ENCODE data around the gene CNOT4.
A peak's percentile ranks its signal among the peaks of the same experiment; 100 is the strongest.

The CNOT4 gene

GRCh38 chr7:135366843-135367508 lies 142.9 kb downstream of the CNOT4 start:
- TF ChIP-seq CTCF (conservative IDR thresholded peaks at IDR 0.05; ENCODE audit: low read depth, low read length), result no peak
- Histone ChIP-seq H3K4me1 (ENCODE audit: low read depth, poor library complexity, severe bottlenecking) (no peaks in the 10 kb centered on the region), H2AFZ (ENCODE audit: low read depth) (no peak overlapping the region)

DNA sequence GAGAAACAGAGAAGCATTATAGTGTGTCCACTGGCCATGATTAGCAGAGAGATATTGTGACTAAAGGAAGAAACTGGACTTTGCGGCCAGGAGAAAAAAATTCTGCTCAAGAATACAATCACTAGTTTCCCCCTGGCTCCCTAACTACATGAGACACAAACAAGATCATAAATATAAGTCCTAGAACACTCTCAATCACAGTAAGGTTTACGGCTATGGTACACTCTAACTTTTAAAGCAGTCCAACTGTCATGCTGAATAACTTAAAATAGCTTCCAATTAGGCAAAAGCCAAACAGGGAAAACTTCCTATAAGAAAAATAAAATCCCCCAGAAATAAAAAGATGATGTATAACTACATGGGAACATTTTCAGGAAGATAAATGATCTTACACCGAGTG lies 144.2 kb downstream of the CNOT4 start:
- H3K4me3 ChIP-seq (IDR thresholded peaks at IDR 0.05; ENCODE audit: insufficient read depth, low read depth, low read length), result no peak overlapping the region
- no peaks in the 10 kb centered on the region for H4K20me1 ChIP-seq (ENCODE audit: insufficient read depth)
- no peaks in the 10 kb centered on the region for H3K36me3 ChIP-seq (ENCODE audit: insufficient read depth)
- H3K4me1 ChIP-seq (ENCODE audit: low read depth, poor library complexity, severe bottlenecking), result no peaks in the 10 kb centered on the region
- no peak overlapping the region for H3K9ac ChIP-seq
- no peaks in the 10 kb centered on the region for H3K79me2 ChIP-seq (ENCODE audit: insufficient read depth, low read depth)
- no peaks in the 10 kb centered on the region for H3K27me3 ChIP-seq (ENCODE audit: insufficient read depth, low read depth)
- H3K4me2 ChIP-seq, result no peak overlapping the region
- no peak overlapping the region for H3K27ac ChIP-seq
- TF ChIP-seq CTCF (conservative IDR thresholded peaks at IDR 0.05; ENCODE audit: low read depth, low read length), result no peak
- H2AFZ ChIP-seq (ENCODE audit: low read depth), result no peak overlapping the region

More at GRCh38 chr7:135366843-135367508, 142.9 kb downstream of the CNOT4 start:
- Histone ChIP-seq H3K36me3 (ENCODE audit: insufficient read depth) (no peaks in the 10 kb centered on the region), H4K20me1 (ENCODE audit: insufficient read depth) (no peaks in the 10 kb centered on the region), H3K79me2 (ENCODE audit: insufficient read depth, low read depth) (no peaks in the 10 kb centered on the region), H3K4me3 (IDR thresholded peaks at IDR 0.05; ENCODE audit: insufficient read depth, low read depth, low read length) (no peak overlapping the region), H3K27ac (no peak overlapping the region), H3K4me2 (no peak overlapping the region), H3K27me3 (ENCODE audit: insufficient read depth, low read depth) (no peaks in the 10 kb centered on the region), H3K9ac (no peak overlapping the region)

- no peaks in the 10 kb centered on the region for H3K4me1 ChIP-seq (ENCODE audit: low read depth, poor library complexity, severe bottlenecking)
- H3K9ac ChIP-seq, result no peak overlapping the region
- no peaks in the 10 kb centered on the region for H3K27me3 ChIP-seq (ENCODE audit: insufficient read depth, low read depth)
- no peak for TF ChIP-seq CTCF (conservative IDR thresholded peaks at IDR 0.05; ENCODE audit: low read depth, low read length)
- no peak overlapping the region for H3K27ac ChIP-seq
- no peaks in the 10 kb centered on the region for H3K79me2 ChIP-seq (ENCODE audit: insufficient read depth, low read depth)
- no peak overlapping the region for H2AFZ ChIP-seq (ENCODE audit: low read depth)
- no peaks in the 10 kb centered on the region for H4K20me1 ChIP-seq (ENCODE audit: insufficient read depth)
- no peak overlapping the region for H3K4me2 ChIP-seq
- no peak overlapping the region for H3K4me3 ChIP-seq (IDR thresholded peaks at IDR 0.05; ENCODE audit: insufficient read depth, low read depth, low read length)
- H3K36me3 ChIP-seq (ENCODE audit: insufficient read depth), result no peaks in the 10 kb centered on the region
Observed at GRCh38 chr7:135364206-135364605, 145.7 kb downstream of the CNOT4 start.

- H2AFZ ChIP-seq (ENCODE audit: low read depth), result no peak overlapping the region
- H3K9ac ChIP-seq, result no peak overlapping the region
- H3K4me2 ChIP-seq, result no peak overlapping the region
- peak; percentile 37 for TF ChIP-seq CTCF (conservative IDR thresholded peaks at IDR 0.05; ENCODE audit: low read depth, low read length)
- no peaks in the 10 kb centered on the region for H4K20me1 ChIP-seq (ENCODE audit: insufficient read depth)
- no peaks in the 10 kb centered on the region for H3K27me3 ChIP-seq (ENCODE audit: insufficient read depth, low read depth)
- no peaks in the 10 kb centered on the region for H3K4me1 ChIP-seq (ENCODE audit: low read depth, poor library complexity, severe bottlenecking)
- no peaks in the 10 kb centered on the region for H3K79me2 ChIP-seq (ENCODE audit: insufficient read depth, low read depth)
- no peak overlapping the region for H3K4me3 ChIP-seq (IDR thresholded peaks at IDR 0.05; ENCODE audit: insufficient read depth, low read depth, low read length)
- no peaks in the 10 kb centered on the region for H3K36me3 ChIP-seq (ENCODE audit: insufficient read depth)
- no peak overlapping the region for H3K27ac ChIP-seq
Observed at GRCh38 chr7:135362871-135363270, 147.0 kb downstream of the CNOT4 start.
